Liver (tissue), 9 donors: Measurements from ENCODE around the gene MRPS35. TPM values are rescaled to one million over a fixed set of nuclear protein-coding genes. Genes with fewer than 3 reads are reported as not detected.

Experiments
- DNase-seq: peaks from one replicate; pipeline ENCODE4 v3.0.0-alpha.2; 2017; ENCODE audit warnings: low spot score
- H3K27ac ChIP-seq, 2 donors: one replicate each; pipeline ENCODE4 v1.7.0; 2013; ENCODE audit warnings: inconsistent platforms in 2 of 2, low read length in 2 of 2, control low read depth in 1 of 2, low read depth in 1 of 2, mild to moderate bottlenecking in 1 of 2
- H3K27me3 ChIP-seq, 4 donors: one replicate each; pipeline versions ENCODE4 v1.6.1 to v1.7.0; 2013; ENCODE audit warnings: low read length in 3 of 4, inconsistent platforms in 1 of 4, mild to moderate bottlenecking in 1 of 4, moderate library complexity in 1 of 4; ENCODE audit not compliant: control insufficient read depth in 4 of 4, insufficient read depth in 4 of 4
- H3K36me3 ChIP-seq, 4 donors: one replicate each; pipeline versions ENCODE4 v1.6.1 to v1.7.0; 2013; ENCODE audit warnings: low read length in 3 of 4, mild to moderate bottlenecking in 3 of 4, low read depth in 1 of 4, moderate library complexity in 1 of 4; ENCODE audit not compliant: control insufficient read depth in 4 of 4, insufficient read depth in 3 of 4
- H3K4me1 ChIP-seq, 4 donors: one replicate each; pipeline versions ENCODE4 v1.6.1 to v1.7.0; 2013; ENCODE audit warnings: low read length in 3 of 4, mild to moderate bottlenecking in 3 of 4, moderate library complexity in 1 of 4; ENCODE audit not compliant: control insufficient read depth in 4 of 4, insufficient read depth in 4 of 4
- H3K4me3 ChIP-seq, 3 donors: one replicate each; pipeline versions ENCODE4 v1.6.1 to v1.7.0; 2013; ENCODE audit warnings: low read length in 3 of 3, control low read depth in 1 of 3, low read depth in 1 of 3, mild to moderate bottlenecking in 1 of 3
- H3K9ac ChIP-seq, 2 donors: one replicate each; pipeline ENCODE4 v1.7.0; 2013; ENCODE audit warnings: low read length in 2 of 2, mild to moderate bottlenecking in 2 of 2, moderate library complexity in 2 of 2, control low read depth in 1 of 2, low read depth in 1 of 2
- H3K9me3 ChIP-seq, 4 donors: one replicate each; pipeline versions ENCODE4 v1.6.1 to v1.7.0; 2013; ENCODE audit warnings: low read length in 3 of 4; ENCODE audit not compliant: control insufficient read depth in 4 of 4
- EGR1 ChIP-seq, 2 donors: IDR thresholded peaks; 2 replicates each; pipeline ENCODE4 v1.6.1; 2016 to 2018; ENCODE audit warnings: antibody characterized with exemption in 2 of 2, low read depth in 2 of 2
- FOXA1 ChIP-seq: IDR thresholded peaks from 2 replicates; pipeline ENCODE4 v1.6.1; 2016; ENCODE audit warnings: antibody characterized with exemption
- FOXA2 ChIP-seq: IDR thresholded peaks from 2 replicates; pipeline ENCODE4 v1.6.1; 2016; ENCODE audit warnings: antibody characterized with exemption
- GABPA ChIP-seq, 2 donors: IDR thresholded peaks in 1 of 2; conservative IDR thresholded peaks in 1 of 2; 2 replicates each; pipeline ENCODE4 v1.6.1; 2016; ENCODE audit warnings: antibody characterized with exemption in 2 of 2, mild to moderate bottlenecking in 1 of 2, moderate library complexity in 1 of 2
- HNF4A ChIP-seq, 2 donors: conservative IDR thresholded peaks; 2 replicates each; pipeline ENCODE4 v1.6.1; 2016; ENCODE audit warnings: antibody characterized with exemption in 2 of 2, mild to moderate bottlenecking in 2 of 2
- HNF4G ChIP-seq: IDR thresholded peaks from 2 replicates; pipeline ENCODE4 v1.6.1; 2016; ENCODE audit warnings: antibody characterized with exemption
- JUND ChIP-seq, 2 donors: IDR thresholded peaks; 2 replicates each; pipeline ENCODE4 v1.6.1; 2016; ENCODE audit warnings: antibody characterized with exemption in 2 of 2
- NR2F2 ChIP-seq: IDR thresholded peaks from 2 replicates; pipeline ENCODE4 v1.6.1; 2016; ENCODE audit warnings: antibody characterized with exemption
- RAD21 ChIP-seq, 2 donors: IDR thresholded peaks; 2 replicates each; pipeline ENCODE4 v1.6.1; 2016; ENCODE audit warnings: antibody characterized with exemption in 2 of 2, mild to moderate bottlenecking in 2 of 2
- RXRA ChIP-seq, 2 donors: IDR thresholded peaks; 2 replicates each; pipeline ENCODE4 v1.6.1; 2017 to 2018; ENCODE audit warnings: antibody characterized with exemption in 2 of 2, mild to moderate bottlenecking in 1 of 2
- SP1 ChIP-seq: IDR thresholded peaks from 2 replicates; pipeline ENCODE4 v1.6.1; 2018; ENCODE audit warnings: antibody characterized with exemption, mild to moderate bottlenecking
- YY1 ChIP-seq: IDR thresholded peaks from 2 replicates; pipeline ENCODE4 v1.6.1; 2016; ENCODE audit warnings: antibody characterized with exemption, mild to moderate bottlenecking
- WGBS: extraction: QIAGEN DNeasy Blood & Tissue Kit; methylation state at CpG from one replicate; pipeline ENCODE4 v1.1.7; 2013; 5-methylcytosine and 5-hydroxymethylcytosine counted together
- polyA plus RNA-seq, 2 donors: library from polyadenylated mRNA; stranded (reverse) in 1 of 2; unstranded in 1 of 2; fragments of 200-250 nt in 1 of 2; fragments of >200 nt in 1 of 2; fragmentation: Nextera tagmentation in 1 of 2; extraction: Ambion mirVana in 1 of 2; gene quantifications; one replicate each; pipeline versions ENCODE4 v1.2.1 to v1.2.3, GENCODE V29; 2013 to 2015
- total RNA-seq, 2 donors: library from RNA; depleted of rRNA; stranded (reverse); fragments of >200 nt; gene quantifications; one replicate each; pipeline ENCODE4 v1.2.3, GENCODE V29; 2014
- TF ChIP-seq, protein P1 (sequence below): IDR thresholded peaks from 2 replicates; pipeline ENCODE4 v1.6.1; 2016; ENCODE audit warnings: antibody characterized with exemption, mild to moderate bottlenecking
- TF ChIP-seq, protein P2 (sequence below): fragments of 150-350 bp; IDR thresholded peaks from 2 replicates; pipeline ENCODE4 v1.5.1; 2017; ENCODE audit warnings: improper control_type of control experiment, low read depth, low read length; ENCODE audit not compliant: missing input control
- TF ChIP-seq, protein P3 (sequence below): IDR thresholded peaks from 2 replicates; pipeline ENCODE4 v1.6.1; 2016; ENCODE audit warnings: antibody characterized with exemption
- TF ChIP-seq, protein P4 (sequence below): IDR thresholded peaks from 2 replicates; pipeline ENCODE4 v1.6.1; 2016; ENCODE audit warnings: antibody characterized with exemption
- donor health status: healthy.
- donor health status: healthy.
- donor health status: healthy.
- donor health status: healthy.
- donor health status: healthy.

Gene MRPS35
- total and polyA plus RNA-seq, 4 donors = 27.4 to 64.3 (median 49.4) TPM

DNA sequence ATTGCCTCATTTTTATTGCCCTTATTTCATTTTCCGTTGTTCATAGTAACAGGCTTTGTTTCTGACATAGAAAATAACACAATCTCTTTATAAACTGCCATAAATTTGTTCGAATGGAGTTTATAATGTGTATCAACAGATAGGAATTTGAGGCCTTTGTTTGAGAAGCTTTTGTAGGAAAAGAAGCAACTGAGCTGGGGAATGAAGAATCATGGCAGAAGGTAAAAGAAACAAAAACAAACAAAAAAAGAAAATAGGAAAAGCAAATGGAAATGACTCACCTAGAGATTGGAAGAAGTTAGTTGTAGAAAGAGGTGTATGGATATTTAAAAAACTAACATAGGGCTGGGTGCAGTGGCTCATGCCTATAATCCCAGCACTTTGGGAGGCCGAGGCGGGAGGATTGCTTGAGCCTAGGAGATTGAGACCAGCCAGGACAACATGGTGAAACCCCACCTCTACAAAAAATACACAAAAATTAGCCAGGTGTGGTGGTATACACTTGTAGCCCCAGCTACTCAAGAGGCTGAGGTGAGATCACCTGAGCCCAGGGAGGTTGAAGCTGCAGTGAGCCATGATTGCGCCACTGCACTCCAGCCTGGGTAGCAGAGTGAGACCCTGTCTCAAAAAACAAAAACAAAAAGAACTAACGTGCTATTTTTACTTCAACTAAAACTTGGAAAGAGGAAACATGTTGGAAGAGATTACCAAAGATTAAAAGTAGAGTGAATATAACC, 14.9 kb upstream of the MRPS35 start:
- H3K27ac ChIP-seq = peak overlapping the region; percentile 1 to 46
- no peak overlapping the region for H3K4me3 ChIP-seq
- DNase-seq = no peak
- no peaks in the 10 kb centered on the region for H3K9me3 ChIP-seq
- WGBS = 82% methylated on average over 6 of the region's 6 CpGs
- TF ChIP-seq HNF4A (conservative IDR thresholded peaks at IDR 0.05) (no peak), EGR1 (IDR thresholded peaks at IDR 0.05; ENCODE audit: low read depth in 2 of 2) (no peak), GABPA (IDR thresholded peaks at IDR 0.05 in 1 of 2, conservative IDR thresholded peaks at IDR 0.05 in 1 of 2) (no peak), FOXA1 (no peak), FOXA2 (no peak), SP1 (no peak), HNF4G (no peak)
- TF ChIP-seq, protein P1, sequence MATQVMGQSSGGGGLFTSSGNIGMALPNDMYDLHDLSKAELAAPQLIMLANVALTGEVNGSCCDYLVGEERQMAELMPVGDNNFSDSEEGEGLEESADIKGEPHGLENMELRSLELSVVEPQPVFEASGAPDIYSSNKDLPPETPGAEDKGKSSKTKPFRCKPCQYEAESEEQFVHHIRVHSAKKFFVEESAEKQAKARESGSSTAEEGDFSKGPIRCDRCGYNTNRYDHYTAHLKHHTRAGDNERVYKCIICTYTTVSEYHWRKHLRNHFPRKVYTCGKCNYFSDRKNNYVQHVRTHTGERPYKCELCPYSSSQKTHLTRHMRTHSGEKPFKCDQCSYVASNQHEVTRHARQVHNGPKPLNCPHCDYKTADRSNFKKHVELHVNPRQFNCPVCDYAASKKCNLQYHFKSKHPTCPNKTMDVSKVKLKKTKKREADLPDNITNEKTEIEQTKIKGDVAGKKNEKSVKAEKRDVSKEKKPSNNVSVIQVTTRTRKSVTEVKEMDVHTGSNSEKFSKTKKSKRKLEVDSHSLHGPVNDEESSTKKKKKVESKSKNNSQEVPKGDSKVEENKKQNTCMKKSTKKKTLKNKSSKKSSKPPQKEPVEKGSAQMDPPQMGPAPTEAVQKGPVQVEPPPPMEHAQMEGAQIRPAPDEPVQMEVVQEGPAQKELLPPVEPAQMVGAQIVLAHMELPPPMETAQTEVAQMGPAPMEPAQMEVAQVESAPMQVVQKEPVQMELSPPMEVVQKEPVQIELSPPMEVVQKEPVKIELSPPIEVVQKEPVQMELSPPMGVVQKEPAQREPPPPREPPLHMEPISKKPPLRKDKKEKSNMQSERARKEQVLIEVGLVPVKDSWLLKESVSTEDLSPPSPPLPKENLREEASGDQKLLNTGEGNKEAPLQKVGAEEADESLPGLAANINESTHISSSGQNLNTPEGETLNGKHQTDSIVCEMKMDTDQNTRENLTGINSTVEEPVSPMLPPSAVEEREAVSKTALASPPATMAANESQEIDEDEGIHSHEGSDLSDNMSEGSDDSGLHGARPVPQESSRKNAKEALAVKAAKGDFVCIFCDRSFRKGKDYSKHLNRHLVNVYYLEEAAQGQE = no peak
- TF ChIP-seq, protein P2, sequence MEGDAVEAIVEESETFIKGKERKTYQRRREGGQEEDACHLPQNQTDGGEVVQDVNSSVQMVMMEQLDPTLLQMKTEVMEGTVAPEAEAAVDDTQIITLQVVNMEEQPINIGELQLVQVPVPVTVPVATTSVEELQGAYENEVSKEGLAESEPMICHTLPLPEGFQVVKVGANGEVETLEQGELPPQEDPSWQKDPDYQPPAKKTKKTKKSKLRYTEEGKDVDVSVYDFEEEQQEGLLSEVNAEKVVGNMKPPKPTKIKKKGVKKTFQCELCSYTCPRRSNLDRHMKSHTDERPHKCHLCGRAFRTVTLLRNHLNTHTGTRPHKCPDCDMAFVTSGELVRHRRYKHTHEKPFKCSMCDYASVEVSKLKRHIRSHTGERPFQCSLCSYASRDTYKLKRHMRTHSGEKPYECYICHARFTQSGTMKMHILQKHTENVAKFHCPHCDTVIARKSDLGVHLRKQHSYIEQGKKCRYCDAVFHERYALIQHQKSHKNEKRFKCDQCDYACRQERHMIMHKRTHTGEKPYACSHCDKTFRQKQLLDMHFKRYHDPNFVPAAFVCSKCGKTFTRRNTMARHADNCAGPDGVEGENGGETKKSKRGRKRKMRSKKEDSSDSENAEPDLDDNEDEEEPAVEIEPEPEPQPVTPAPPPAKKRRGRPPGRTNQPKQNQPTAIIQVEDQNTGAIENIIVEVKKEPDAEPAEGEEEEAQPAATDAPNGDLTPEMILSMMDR = no peak
- TF ChIP-seq, protein P3, sequence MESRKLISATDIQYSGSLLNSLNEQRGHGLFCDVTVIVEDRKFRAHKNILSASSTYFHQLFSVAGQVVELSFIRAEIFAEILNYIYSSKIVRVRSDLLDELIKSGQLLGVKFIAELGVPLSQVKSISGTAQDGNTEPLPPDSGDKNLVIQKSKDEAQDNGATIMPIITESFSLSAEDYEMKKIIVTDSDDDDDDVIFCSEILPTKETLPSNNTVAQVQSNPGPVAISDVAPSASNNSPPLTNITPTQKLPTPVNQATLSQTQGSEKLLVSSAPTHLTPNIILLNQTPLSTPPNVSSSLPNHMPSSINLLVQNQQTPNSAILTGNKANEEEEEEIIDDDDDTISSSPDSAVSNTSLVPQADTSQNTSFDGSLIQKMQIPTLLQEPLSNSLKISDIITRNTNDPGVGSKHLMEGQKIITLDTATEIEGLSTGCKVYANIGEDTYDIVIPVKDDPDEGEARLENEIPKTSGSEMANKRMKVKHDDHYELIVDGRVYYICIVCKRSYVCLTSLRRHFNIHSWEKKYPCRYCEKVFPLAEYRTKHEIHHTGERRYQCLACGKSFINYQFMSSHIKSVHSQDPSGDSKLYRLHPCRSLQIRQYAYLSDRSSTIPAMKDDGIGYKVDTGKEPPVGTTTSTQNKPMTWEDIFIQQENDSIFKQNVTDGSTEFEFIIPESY = no peak
- H3K36me3 ChIP-seq = peaks cover 0 to 23% (median 19%) of the 10 kb centered on the region in 4 donors
- H3K9ac ChIP-seq = no peak overlapping the region
- H3K27me3 ChIP-seq = no peaks in the 10 kb centered on the region
- peaks cover 0 to 38% (median 22%) of the 10 kb centered on the region in 4 donors for H3K4me1 ChIP-seq

DNA sequence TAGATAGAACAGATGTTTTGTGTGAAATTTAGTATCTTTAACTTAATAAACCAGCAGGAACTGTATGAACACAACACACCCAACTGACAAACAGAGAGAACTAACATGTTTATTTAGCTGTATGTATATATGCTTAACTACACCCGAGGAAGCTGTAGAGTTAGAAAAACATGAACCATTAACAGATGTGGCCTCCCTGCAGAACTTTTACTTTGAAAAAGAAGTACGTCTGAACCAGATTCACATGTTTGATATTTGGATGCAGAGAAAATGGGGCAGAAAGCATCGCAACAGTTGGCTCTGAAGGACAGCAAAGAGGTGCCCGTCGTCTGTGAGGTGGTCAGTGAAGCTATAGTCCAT, 14.4 kb upstream of the MRPS35 start, which contains the start of gene REP15:
REP15 (plus strand) TSS at position 155 of the 360 bp plus-strand sequence; CDS start at position 271, 116 bp downstream.
- peaks cover 0 to 23% (median 19%) of the 10 kb centered on the region in 4 donors for H3K36me3 ChIP-seq
- 54% methylated on average over 5 of the region's 5 CpGs for WGBS
- peak within 1 kb of the TSS; percentile 46 to 78 for H3K27ac ChIP-seq
- no peaks in the 10 kb centered on the region for H3K9me3 ChIP-seq
- H3K4me3 ChIP-seq = no peak within 1 kb of the TSS
- no peak for DNase-seq
- H3K9ac ChIP-seq = peak within 1 kb of the TSS in 1 of 2 donors; percentile 46
- no peaks in the 10 kb centered on the region for H3K27me3 ChIP-seq
- H3K4me1 ChIP-seq = peaks cover 0 to 38% (median 22%) of the 10 kb centered on the region in 4 donors
- TF ChIP-seq, protein P2 = no peak
- TF ChIP-seq, protein P1 = no peak
- TF ChIP-seq FOXA1 (no peak), EGR1 (IDR thresholded peaks at IDR 0.05; ENCODE audit: low read depth in 2 of 2) (no peak), HNF4G (no peak), NR2F2 (no peak), GABPA (IDR thresholded peaks at IDR 0.05 in 1 of 2, conservative IDR thresholded peaks at IDR 0.05 in 1 of 2) (no peak), YY1 (no peak), RAD21 (IDR thresholded peaks at IDR 0.05) (no peak), RXRA (IDR thresholded peaks at IDR 0.05) (no peak), JUND (IDR thresholded peaks at IDR 0.05) (no peak), SP1 (no peak), FOXA2 (no peak), HNF4A (conservative IDR thresholded peaks at IDR 0.05) (no peak)
- TF ChIP-seq, protein P4, sequence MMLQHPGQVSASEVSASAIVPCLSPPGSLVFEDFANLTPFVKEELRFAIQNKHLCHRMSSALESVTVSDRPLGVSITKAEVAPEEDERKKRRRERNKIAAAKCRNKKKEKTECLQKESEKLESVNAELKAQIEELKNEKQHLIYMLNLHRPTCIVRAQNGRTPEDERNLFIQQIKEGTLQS = no peak
